GM21390 (cell line): Measurements from ENCODE around the gene ZNF710.

ENCODE experiments used
- ATAC-seq: cut with Tn5 transposase; IDR thresholded peaks from one replicate; pipeline ENCODE4 v1.9.1; 2021; ENCODE audit not compliant: unreplicated experiment

ZNF710 gene

GRCh38 chr15:89993349-89993748 lies 7.8 kb upstream of the ZNF710 start:
- ATAC-seq = no peak

DNA sequence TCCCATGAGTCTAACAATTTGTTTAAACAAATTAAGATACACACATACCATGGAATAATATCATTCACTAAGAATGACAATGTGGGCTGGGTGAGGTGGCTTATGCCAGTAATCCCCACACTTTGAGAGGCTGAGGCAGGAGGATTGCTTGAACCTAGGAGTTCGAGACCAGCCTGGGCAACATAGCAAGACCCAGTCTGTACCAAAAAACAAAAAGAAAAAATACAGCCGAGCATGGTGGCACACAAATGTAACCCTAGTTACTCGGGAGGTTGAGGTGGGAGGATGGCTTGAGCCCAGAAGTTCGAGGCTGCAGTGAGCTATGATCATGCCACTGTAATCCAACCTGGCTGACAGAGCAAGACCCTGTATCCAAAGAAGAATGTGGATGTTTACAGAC lies 4.0 kb upstream of the ZNF710 start:
- no peak for ATAC-seq

DNA sequence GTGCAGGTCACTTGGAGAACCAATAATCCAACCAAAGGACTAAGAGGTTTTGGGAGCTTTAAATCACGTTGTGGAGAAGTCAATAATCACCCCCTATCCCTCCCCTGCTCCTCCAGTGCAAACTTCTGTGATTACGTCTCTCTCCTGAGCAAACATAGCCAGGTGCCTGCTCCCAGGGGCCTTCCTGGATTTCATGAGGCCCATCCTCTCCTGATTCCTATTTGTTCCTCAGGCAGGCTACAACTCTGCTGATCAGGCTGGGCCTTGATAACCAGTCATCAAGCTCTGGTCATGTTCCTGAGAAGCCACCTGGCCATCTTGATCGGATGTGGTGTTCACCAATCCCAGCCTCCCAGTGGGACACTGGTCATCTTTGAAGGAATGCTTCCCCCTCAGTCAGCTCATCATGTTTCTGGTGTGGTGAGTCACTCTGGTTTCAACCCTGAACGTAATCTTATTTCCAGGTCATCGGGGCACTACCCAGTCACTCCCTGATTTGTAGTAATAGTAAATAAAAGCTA lies 2.9 kb upstream of the ZNF710 start:
- ATAC-seq = no peak

DNA sequence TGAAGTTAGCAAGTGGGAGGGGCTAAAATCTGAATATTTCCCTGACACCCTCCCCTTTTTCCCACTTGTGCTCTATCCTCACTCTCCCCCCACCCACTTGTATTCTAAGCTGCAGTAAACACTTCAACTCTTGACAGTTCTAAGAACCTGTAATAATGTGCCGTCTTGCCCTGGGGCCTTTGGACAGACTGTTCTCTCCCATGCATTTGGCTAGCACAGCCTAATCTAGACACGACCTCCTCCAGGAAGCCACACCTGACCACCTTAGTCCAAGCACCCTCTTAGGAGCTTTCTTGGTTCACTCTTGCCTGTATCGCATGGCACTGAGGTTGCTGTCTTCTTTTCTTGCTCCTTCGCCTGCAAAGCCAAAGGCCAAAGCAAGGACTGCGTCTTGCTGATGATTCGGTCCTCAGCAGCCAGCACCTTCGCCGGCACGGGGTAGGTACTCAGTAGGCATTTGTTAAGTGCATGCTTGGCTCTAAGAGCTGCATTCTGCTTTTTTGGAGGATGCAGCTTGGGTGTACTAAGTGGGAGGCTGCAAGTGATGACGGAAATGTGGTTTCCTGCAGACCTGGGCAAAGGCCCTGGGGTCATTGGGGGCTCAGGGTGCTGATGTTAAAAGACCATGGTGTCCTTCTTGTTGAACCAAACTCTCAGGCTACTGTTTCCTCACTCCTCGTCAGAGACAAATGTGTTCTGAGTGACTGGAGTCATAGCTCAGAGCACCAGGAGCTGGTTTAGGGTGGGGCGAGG lies 2.0 kb upstream of the ZNF710 start:
- ATAC-seq = no peak

- ATAC-seq = no peak
Observed at GRCh38 chr15:89999676-90000185, 1.4 kb upstream of the ZNF710 start.

- ATAC-seq = no peak
Observed at GRCh38 chr15:90000186-90001001, 730 bp upstream of the ZNF710 start.

GRCh38 chr15:90001683-90002427 lies 731 bp downstream of the ZNF710 start:
- ATAC-seq = peak; percentile 28

DNA sequence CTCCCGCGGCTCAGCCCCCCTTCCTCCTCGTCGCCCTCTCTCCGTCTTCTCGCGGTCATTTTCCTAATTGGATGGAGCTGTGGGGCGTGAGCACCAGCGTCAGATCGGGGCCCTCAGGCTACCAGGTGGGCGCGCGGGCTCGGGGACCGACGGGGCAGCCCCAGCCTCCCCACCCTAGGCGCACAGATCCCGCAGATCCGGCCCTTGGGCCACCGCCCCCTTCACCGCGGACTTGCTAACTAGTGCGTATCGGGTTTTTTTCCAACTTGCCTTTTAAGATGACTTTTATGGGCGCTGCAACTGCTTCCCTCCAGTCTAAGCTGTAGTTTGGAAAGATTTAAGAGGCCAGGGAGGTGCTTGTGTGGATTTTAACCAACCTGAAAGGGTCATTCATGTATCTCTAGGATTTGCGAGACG lies 1.3 kb downstream of the ZNF710 start:
- ATAC-seq = peak; percentile 34

DNA sequence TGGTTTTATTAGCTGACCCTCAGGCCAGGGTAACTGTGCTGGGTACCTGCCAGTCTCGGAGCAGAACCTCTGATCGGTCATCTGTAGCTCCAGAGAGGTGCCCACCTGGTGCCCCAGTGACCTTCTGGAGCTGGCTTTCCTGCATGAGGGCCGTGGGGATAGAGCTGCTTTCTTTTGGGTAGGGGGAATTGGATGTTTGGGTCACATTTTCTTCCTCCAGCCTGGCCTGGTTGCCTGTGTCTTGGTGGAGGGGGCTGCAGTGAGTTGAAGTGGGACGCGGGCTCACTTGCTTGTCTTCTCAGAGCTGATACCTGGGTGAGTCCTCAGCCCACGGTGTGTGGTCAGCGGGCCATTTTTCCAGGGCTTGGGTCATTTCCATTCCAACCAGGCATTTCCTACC lies 2.6 kb downstream of the ZNF710 start:
- ATAC-seq = no peak

- ATAC-seq = no peak
Observed at GRCh38 chr15:90004252-90004651, 3.1 kb downstream of the ZNF710 start.

GRCh38 chr15:90004671-90005070 lies 3.5 kb downstream of the ZNF710 start:
- no peak for ATAC-seq

DNA sequence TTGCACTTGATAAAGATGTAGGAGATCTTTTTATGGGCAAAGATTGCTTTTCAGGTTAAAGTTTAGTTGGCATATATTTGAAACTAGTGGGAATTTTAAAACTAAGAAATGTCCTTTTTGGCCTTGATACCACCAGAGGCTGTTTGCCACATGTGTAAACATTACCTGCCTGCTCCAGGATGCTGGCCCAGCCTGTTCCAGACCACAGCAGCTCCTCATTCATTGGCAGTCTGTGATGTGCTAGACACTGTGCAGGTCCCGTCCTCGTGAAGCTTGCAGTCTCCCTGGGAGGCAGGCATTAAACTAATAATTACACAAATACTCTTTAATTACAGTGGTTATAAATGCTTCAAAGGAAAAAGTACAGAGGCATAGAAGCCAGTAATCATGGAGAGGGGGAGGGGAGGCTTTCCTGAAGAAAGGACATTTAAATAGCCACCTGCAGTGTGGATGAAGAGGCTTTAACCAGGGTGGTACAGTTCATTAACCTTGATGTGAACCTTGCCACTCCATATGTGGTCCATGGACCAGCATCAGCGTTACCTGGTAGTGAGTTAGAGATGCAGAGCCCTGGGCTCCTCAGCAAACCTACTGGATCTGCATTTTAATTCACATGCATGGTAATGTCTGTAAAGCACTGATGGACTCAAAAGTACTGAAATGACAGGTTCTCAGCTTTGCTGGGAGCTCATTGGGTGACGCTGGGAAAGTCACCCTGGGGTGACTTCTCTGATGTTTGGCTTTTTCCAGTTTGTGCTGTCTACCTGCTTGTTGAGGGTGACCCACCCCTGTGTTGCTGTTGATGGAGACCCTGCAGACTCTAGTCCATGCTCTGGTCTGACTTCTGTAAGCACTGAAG lies 5.3 kb downstream of the ZNF710 start:
- ATAC-seq = no peak

DNA sequence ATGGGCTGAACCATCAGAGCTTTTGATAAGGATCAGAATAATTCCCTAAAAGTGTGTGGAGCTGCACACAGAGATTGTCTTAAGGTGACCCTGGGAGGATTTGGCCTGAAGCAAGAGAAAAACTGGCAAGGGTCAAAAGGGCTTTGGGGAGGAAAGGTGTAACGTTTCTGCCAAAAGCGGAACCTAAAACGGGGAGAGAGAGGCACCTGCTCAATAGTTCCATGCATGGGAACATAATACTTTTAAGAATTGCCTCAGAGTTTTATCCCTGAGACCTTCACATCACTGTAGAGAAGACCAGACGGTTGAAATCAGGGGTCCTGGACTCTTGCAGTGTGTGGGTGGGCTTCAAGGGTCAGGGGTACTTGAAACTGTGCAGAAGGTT lies 5.9 kb downstream of the ZNF710 start:
- no peak for ATAC-seq

- no peak for ATAC-seq
Observed at GRCh38 chr15:90008607-90009006, 7.5 kb downstream of the ZNF710 start.

- no peak for ATAC-seq
Observed at GRCh38 chr15:90009301-90010022, 8.3 kb downstream of the ZNF710 start.

DNA sequence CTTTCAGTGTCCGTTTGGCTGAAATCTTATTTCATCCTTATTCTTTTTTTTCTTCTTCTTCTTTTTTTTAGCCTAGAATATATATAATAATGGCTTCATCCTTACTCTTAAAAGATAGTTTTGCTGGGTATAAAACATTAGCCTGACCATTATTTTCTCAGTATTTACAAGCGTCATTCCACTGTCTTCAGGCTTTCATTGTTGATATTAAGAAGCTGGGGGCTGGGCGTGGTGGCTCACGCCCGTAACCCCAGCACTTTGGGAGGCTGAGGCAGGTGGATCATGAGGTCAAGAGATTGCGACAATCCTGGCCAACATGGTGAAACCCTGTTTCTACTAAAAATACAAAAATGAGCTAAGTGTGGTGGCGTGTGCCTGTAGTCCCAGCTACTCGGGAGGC lies 10.6 kb downstream of the ZNF710 start:
- ATAC-seq = no peak

DNA sequence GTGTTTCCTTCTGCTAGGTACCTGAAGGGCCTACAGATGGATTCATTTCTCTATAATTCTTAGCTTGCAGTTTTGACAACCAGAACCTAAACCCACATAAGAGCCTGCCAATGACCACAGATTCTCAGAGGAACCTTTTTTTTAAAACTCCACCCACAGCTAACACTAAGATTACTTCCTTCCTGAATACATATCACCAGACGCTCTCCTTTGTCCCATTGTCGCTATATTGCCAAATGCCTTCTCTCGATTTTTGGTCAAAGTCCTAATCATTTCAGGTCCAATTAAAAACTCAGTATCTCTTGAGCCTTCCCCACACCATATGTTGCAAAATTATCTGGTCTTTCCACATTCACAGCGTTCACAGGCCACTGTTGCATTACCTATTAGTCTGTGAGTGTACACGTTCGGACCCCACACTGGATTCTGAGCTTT lies 12.4 kb downstream of the ZNF710 start:
- ATAC-seq = no peak

- ATAC-seq = no peak
Observed at GRCh38 chr15:90015294-90015693, 14.2 kb downstream of the ZNF710 start.

- no peak for ATAC-seq
Observed at GRCh38 chr15:90015749-90016148, 14.6 kb downstream of the ZNF710 start.

GRCh38 chr15:90016721-90017120 lies 15.6 kb downstream of the ZNF710 start:
- no peak for ATAC-seq
